DND-41 (cell line): Measurements from ENCODE around the gene GALR2.

Source experiments
- CTCF ChIP-seq: IDR thresholded peaks from 2 replicates; pipeline ENCODE4 v1.5.1; 2012; ENCODE audit warnings: borderline replicate concordance, low read length, moderate library complexity, mild to moderate bottlenecking; ENCODE audit not compliant: poor library complexity, severe bottlenecking; ENCODE audit errors: extremely low read depth
- EZH2 ChIP-seq: IDR thresholded peaks from 3 replicates; pipeline ENCODE4 v1.6.1; 2012; ENCODE audit warnings: borderline replicate concordance, low read depth, mild to moderate bottlenecking, moderate library complexity, low read length, inconsistent platforms; ENCODE audit not compliant: severe bottlenecking

- TF ChIP-seq EZH2 (no peak), CTCF (no peak)
These were observed 39.9 kb upstream of the GALR2 start for GRCh38 chr17:76034428-76035350.
